ENCODE results near the gene NUDT22.

DNA sequence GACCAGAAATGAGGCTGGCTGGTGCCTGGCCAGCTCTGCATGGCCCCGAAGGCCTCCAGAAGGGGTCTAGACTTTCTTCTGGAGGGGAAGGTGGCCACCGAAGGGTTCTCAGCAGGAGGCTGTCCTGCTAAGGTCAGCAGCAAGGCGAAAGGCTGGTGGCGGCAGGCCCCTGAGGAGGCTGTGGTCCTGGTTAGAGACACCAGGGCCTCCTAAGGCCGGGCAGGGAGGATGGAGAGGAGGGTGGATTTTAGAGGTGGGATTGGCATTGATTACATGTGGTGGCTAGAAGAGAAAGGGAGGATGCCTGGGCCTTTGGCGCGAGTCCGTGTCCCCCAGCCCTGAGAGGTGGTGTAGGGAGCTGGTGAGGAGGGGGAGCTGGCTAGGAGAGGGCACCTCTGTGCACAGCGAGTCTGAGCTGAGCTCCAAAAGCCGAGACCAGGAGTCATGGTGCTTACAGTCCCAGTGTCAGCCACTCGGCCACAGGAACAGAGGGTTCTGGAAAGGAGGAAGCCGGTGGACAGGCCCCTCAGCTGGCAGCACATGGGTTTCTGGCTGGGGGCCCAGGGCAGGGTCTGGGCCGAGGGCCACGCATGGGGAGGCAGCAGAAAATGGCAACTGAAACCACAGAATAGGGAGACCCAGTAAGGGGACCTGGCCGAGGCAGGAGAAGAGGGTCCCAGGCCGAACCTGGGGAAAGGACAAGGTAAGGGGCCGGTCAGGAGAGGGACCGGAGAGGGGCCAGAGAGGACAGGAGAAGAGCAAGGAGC, 17.1 kb upstream of the NUDT22 start:
- TF ChIP-seq TAF1 (IDR thresholded peaks at IDR 0.05; ENCODE audit: low read depth, low read length) (no peak), POLR2A (IDR thresholded peaks at IDR 0.05; ENCODE audit: low read depth, low read length) (no peak), POLR2AphosphoS5 (IDR thresholded peaks at IDR 0.05; ENCODE audit: low read depth, low read length) (no peak)
